A549 treated with RU486 at 1 μM for 4 hours (cell line): Measurements from ENCODE around the gene SHISAL2B. TPM values are rescaled to one million over a fixed set of nuclear protein-coding genes. Genes with fewer than 3 reads are reported as not detected.

Source experiments
- total RNA-seq: library from RNA; stranded (reverse); fragments of 200-300 nt; extraction: Qiagen RNA extraction; gene quantifications from 5 replicates; pipeline ENCODE4 v1.2.3, GENCODE V29; 2022; ENCODE audit warnings: low read depth

Gene SHISAL2B
- total RNA-seq = not detected in 5 replicates

GRCh38 chr5:64690417-64691151, at the start of gene SHISAL2B:
TSS of gene SHISAL2B (plus strand) at chr5:64690503. CDS start at chr5:64690624, 121 bp downstream.

Other genes starting within 250 kb of the SHISAL2B start
- gene RGS7BP, start 184.5 kb upstream of the SHISAL2B start, total RNA-seq = not detected in 5 replicates
- 6.7 to 12.1 TPM (median 9.3 TPM) in 5 replicates for gene SREK1IP1, start 78.2 kb downstream of the SHISAL2B start, total RNA-seq
- gene CWC27, start 78.4 kb downstream of the SHISAL2B start, total RNA-seq = 12.7 to 19.0 TPM (median 15.6 TPM) in 5 replicates